HG03378 (cell line): ENCODE results near the gene LARGE2.

Source experiments
- ATAC-seq: cut with Tn5 transposase; IDR thresholded peaks from one replicate; pipeline ENCODE4 v1.9.1; 2021; ENCODE audit warnings: mild to moderate bottlenecking, moderate library complexity; ENCODE audit not compliant: unreplicated experiment

Gene LARGE2

GRCh38 chr11:45949992-45950407 is 27.5 kb downstream of the LARGE2 start:
- no peak for ATAC-seq

GRCh38 chr11:45959851-45960250 is 37.4 kb downstream of the LARGE2 start:
- ATAC-seq, result no peak

- no peak for ATAC-seq
Measured at GRCh38 chr11:45960387-45961095, 38.1 kb downstream of the LARGE2 start.

- ATAC-seq, result no peak
Measured at GRCh38 chr11:45961751-45962240, 39.3 kb downstream of the LARGE2 start.

- ATAC-seq, result peak; percentile 65
Measured at GRCh38 chr11:45964911-45965389, 42.5 kb downstream of the LARGE2 start.

- ATAC-seq, result no peak
Measured at GRCh38 chr11:45967506-45967905, 45.0 kb downstream of the LARGE2 start.

GRCh38 chr11:45968901-45969300 is 46.4 kb downstream of the LARGE2 start:
- ATAC-seq, result no peak

- no peak for ATAC-seq
Measured at GRCh38 chr11:45973601-45974000, 51.1 kb downstream of the LARGE2 start.

GRCh38 chr11:45974806-45975205 is 52.4 kb downstream of the LARGE2 start:
- no peak for ATAC-seq
